Uterus (tissue), 4 donors: ENCODE data around the gene UTP11. TPM values are rescaled to one million over a fixed set of nuclear protein-coding genes. Genes with fewer than 3 reads are reported as not detected.

Experiments used
- DNase-seq, 2 donors: peaks; one replicate each; pipeline ENCODE4 v3.0.0-alpha.2; 2019 to 2020
- H3K27ac ChIP-seq, 2 donors: fragments of 200-600 bp; sonication (generic); 1 replicate in 1 of 2; 2 replicates in 1 of 2; pipeline ENCODE4 v1.5.1; 2016 to 2018
- H3K27me3 ChIP-seq, 2 donors: fragments of 200-600 bp; sonication (generic); one replicate each; pipeline ENCODE4 v1.5.1; 2018 to 2019; ENCODE audit warnings: control low read depth in 1 of 2
- H3K36me3 ChIP-seq, 2 donors: fragments of 200-600 bp; sonication (generic); one replicate each; pipeline ENCODE4 v1.5.1; 2019; ENCODE audit warnings: control low read depth in 1 of 2
- H3K4me1 ChIP-seq, 2 donors: fragments of 200-600 bp; sonication (generic); one replicate each; pipeline ENCODE4 v1.5.1; 2018 to 2019; ENCODE audit warnings: control low read depth in 1 of 2
- H3K4me3 ChIP-seq, 2 donors: fragments of 200-600 bp; sonication (generic); 1 replicate in 1 of 2; 2 replicates in 1 of 2; pipeline ENCODE4 v1.5.1; 2018 to 2019; ENCODE audit warnings: mild to moderate bottlenecking in 1 of 2
- H3K9me3 ChIP-seq, 2 donors: fragments of 200-600 bp; sonication (generic); one replicate each; pipeline ENCODE4 v1.5.1; 2019; ENCODE audit warnings: control low read depth in 1 of 2
- POLR2A ChIP-seq, 2 donors: fragments of 450-650 bp; IDR thresholded peaks; one replicate each; pipeline ENCODE4 v1.6.1; 2016; ENCODE audit warnings: antibody characterized with exemption in 2 of 2, mild to moderate bottlenecking in 1 of 2, moderate library complexity in 1 of 2
- intact Hi-C: fragments of 100-400 bp; cut with DNase I; formaldehyde crosslinking; loops from one replicate; pipeline ENCODE4 v1.15.1; 2023; ENCODE audit warnings: low total_unique reads
- total RNA-seq, 4 donors: library from RNA; depleted of rRNA in 3 of 4; stranded (reverse); fragments of >200 nt in 3 of 4; gene quantifications; one replicate each; pipeline versions ENCODE4 v1.1.0 to v1.2.4, GENCODE V29; 2014 to 2023
- TF ChIP-seq, protein P1 (sequence below), 4 experiments: fragments of 200-600 bp in 2 of 4; fragments of 450-650 bp in 2 of 4; sonication (generic) in 2 of 4; IDR thresholded peaks; one replicate each; pipeline ENCODE4 v1.5.1; 2016 to 2019; ENCODE audit warnings: antibody characterized with exemption in 4 of 4, mild to moderate bottlenecking in 2 of 4, moderate library complexity in 1 of 4
- donor health status: DM: yes; HTN: yes; CAD: no.

Gene UTP11
- total RNA-seq, 4 donors from 2014 or later: 8.2 to 60.3 (median 36.9) TPM

DNA sequence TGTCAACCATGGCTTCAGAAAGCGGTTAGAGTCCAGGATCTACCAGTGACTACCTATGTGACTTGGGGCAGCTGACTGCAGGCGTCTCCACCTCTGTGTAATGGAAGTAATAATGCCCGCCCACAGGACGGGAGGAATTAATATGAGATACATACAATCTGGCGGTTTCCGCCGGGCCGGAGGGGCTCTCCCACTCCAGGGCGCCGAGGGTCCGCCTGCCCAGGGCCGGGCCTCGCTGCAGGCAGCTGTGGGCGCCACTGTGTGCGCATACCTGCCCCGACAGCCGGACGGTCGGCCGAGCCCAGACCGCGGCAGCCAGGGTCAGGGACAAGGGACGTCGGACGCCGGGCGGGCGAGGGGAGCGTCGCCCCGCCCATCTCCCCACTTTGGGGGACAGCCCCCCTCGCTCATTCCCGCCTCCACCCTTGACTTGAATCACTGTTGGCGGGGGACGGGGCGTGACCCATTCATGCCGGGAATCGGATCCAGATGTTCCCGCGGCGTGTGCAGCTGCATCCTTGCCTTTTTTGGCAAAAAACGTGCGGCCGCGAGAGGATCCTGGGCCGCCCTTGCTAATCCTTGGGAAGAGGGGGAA, 16.7 kb upstream of the UTP11 start:
- Histone ChIP-seq H3K27me3 (no peaks in the 10 kb centered on the region), H3K4me3 (peak overlapping the region; percentile 46), H3K36me3 (no peaks in the 10 kb centered on the region), H3K9me3 (no peaks in the 10 kb centered on the region), H3K4me1 (peaks cover 6 to 12% of the 10 kb centered on the region in 2 donors), H3K27ac (peak overlapping the region; percentile 94 to 97)
- intact Hi-C loops: no loop called here
- DNase-seq: peak; percentile 95
- TF ChIP-seq, protein P1, sequence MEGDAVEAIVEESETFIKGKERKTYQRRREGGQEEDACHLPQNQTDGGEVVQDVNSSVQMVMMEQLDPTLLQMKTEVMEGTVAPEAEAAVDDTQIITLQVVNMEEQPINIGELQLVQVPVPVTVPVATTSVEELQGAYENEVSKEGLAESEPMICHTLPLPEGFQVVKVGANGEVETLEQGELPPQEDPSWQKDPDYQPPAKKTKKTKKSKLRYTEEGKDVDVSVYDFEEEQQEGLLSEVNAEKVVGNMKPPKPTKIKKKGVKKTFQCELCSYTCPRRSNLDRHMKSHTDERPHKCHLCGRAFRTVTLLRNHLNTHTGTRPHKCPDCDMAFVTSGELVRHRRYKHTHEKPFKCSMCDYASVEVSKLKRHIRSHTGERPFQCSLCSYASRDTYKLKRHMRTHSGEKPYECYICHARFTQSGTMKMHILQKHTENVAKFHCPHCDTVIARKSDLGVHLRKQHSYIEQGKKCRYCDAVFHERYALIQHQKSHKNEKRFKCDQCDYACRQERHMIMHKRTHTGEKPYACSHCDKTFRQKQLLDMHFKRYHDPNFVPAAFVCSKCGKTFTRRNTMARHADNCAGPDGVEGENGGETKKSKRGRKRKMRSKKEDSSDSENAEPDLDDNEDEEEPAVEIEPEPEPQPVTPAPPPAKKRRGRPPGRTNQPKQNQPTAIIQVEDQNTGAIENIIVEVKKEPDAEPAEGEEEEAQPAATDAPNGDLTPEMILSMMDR (IDR thresholded peaks at IDR 0.05): peak in 1 of 4 experiments; percentile 26
- peak; percentile 34 to 72 for TF ChIP-seq POLR2A (IDR thresholded peaks at IDR 0.05)

DNA sequence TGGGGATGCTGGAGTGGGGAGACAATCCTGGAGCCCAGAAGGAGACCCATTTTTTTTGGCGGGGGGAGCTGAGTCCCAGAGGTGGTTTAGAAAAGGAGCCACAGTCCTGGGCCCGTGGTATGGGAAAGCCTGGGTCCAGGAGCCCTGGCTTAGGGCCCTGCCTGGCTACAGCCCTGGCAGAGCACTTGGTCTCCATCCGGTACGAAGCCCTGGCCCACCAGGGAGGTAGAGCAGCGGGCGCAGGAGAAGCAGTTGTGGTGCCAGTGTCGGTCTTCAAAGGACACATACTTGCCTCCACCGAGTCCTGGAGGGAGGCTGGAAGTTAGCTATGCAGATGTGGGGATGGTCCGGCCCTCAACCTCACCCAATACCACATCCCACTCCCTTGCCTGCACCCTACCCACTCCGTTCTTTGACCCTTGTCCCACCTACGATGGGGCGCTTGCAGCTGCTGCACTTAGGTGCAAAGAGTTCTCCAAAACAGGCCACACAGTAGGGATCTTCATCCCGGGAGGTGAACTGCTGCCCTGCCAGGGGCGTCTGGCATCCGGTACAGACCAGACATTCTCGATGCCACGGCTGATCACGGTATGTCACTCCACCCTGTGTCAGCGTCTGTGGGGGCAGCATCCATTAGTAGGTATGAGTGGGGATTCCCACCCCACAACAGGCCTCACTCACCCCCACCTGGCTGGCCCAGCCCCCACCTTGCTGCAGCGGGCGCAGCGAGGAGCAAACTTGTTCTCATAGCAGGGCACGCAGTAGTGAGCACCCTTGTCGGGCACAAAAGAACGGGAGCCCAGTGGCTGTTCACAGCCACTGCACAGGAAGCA, 15.1 kb upstream of the UTP11 start:
- peak overlapping the region; percentile 94 to 97 for H3K27ac ChIP-seq
- H3K36me3 ChIP-seq: no peaks in the 10 kb centered on the region
- DNase-seq: no peak
- H3K4me1 ChIP-seq: peaks cover 8 to 26% of the 10 kb centered on the region in 2 donors
- TF ChIP-seq POLR2A (IDR thresholded peaks at IDR 0.05): no peak
- TF ChIP-seq, protein P1 (IDR thresholded peaks at IDR 0.05): no peak
- no peak overlapping the region for H3K4me3 ChIP-seq
- H3K27me3 ChIP-seq: no peaks in the 10 kb centered on the region
- H3K9me3 ChIP-seq: no peaks in the 10 kb centered on the region
- intact Hi-C loops: no loop called here

DNA sequence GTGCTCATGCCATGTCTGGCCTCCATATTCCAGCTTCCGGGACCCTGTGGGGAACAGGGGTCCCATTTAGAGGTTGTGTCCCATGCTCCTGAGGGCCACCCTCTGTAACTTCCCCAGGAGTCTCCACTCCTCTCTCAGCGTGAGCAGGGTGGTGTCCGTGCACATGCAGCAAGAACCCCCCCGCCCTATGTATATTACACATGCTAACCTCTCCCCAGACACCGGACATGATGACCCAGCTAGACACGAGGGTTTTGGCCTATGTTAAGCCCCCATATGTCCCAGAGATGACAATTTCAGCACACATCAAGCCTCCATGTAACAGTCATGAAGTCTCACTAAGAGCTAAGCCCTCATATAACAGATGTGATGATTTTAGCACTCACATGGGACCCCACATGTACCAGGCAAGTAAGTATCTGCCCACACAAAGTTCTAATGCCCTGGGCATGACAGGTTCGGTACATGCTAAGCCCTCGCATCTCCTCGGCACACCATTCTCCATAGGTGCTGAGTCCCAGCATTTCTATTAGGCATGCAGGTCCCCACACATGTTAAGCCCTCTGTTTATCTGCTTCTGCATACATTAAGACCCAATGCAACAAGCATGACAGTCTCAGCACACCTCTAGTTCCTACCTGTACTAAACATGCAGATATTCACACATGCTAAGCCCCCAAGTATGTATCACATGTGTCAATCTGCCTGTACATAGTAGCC, 14.3 kb upstream of the UTP11 start:
- peaks cover 8 to 34% of the 10 kb centered on the region in 2 donors for H3K4me1 ChIP-seq
- DNase-seq: no peak
- intact Hi-C loops: no loop called here

DNA sequence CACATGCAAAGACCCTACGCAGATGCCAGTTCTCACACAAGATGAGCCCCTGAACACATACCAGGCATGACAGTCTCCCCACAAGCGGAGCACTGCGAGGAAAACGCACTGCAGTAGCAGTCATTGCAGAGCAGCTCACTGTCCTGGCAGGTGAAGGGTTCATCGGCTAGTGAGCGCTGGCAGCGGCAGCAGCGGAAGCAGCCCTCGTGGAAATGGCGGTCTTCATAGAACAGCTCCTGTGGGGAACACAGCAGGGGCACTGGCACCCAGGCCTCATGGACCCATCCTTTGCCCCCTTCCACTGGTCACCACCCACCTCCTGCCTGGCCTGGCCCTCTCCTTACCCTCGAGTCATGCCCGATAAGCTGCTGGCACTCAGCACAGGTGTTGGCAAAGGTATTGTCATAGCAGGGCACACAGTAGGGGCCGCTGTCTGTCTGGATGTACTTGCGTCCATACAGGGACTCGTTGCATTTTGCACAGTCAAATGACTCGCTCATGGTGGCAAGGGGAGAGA, 13.6 kb upstream of the UTP11 start:
- H3K4me3 ChIP-seq: no peak overlapping the region
- peak overlapping the region; percentile 94 to 97 for H3K27ac ChIP-seq
- H3K4me1 ChIP-seq: peaks cover 8 to 41% of the 10 kb centered on the region in 2 donors
- H3K9me3 ChIP-seq: no peaks in the 10 kb centered on the region
- TF ChIP-seq, protein P1 (IDR thresholded peaks at IDR 0.05): no peak
- TF ChIP-seq POLR2A (IDR thresholded peaks at IDR 0.05): no peak
- H3K36me3 ChIP-seq: no peaks in the 10 kb centered on the region
- intact Hi-C loops: no loop called here
- peak in 1 of 2 donors; percentile 33 for DNase-seq
- no peaks in the 10 kb centered on the region for H3K27me3 ChIP-seq

More for the DNA sequence above, 14.3 kb upstream of the UTP11 start:
- Histone ChIP-seq H3K36me3 (no peaks in the 10 kb centered on the region), H3K27ac (peak overlapping the region; percentile 94 to 97), H3K4me3 (no peak overlapping the region), H3K9me3 (no peaks in the 10 kb centered on the region), H3K27me3 (no peaks in the 10 kb centered on the region)
- TF ChIP-seq, protein P1 (IDR thresholded peaks at IDR 0.05): no peak
- TF ChIP-seq POLR2A (IDR thresholded peaks at IDR 0.05): no peak
